ENCODE data around the gene ATP7B. TPM values are rescaled to one million over a fixed set of nuclear protein-coding genes. Genes with fewer than 3 reads are reported as not detected.

The ATP7B gene
- total RNA-seq, 1 donor from 2014 or later, result 3.8 TPM

DNA sequence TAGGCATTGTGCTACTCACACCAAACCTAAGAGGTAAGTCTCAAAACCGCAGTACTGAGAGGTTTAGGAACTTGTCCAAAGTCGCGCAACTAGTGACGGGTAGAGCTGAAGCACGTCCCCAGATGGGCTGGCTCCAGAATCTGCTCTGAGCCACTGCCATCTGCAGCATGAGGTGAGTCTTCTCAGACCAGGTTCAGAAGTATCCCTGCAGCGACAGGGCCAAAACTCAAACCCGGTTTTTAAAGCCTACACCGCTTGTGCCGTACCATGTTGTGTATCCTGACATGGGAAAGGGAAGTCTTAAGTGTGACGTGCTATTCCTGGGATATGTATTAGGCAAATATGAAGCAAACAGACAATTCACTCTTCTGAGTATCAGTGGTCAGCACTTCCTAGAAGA, 45.1 kb downstream of the ATP7B start:
- H3K4me3 ChIP-seq, result no peak overlapping the region
- no peak for DNase-seq
- peak overlapping the region; percentile 91 for H3K27ac ChIP-seq (replicated peaks)
- H3K4me1 ChIP-seq, result peaks cover 44% of the 10 kb centered on the region
- TF ChIP-seq, protein P1, sequence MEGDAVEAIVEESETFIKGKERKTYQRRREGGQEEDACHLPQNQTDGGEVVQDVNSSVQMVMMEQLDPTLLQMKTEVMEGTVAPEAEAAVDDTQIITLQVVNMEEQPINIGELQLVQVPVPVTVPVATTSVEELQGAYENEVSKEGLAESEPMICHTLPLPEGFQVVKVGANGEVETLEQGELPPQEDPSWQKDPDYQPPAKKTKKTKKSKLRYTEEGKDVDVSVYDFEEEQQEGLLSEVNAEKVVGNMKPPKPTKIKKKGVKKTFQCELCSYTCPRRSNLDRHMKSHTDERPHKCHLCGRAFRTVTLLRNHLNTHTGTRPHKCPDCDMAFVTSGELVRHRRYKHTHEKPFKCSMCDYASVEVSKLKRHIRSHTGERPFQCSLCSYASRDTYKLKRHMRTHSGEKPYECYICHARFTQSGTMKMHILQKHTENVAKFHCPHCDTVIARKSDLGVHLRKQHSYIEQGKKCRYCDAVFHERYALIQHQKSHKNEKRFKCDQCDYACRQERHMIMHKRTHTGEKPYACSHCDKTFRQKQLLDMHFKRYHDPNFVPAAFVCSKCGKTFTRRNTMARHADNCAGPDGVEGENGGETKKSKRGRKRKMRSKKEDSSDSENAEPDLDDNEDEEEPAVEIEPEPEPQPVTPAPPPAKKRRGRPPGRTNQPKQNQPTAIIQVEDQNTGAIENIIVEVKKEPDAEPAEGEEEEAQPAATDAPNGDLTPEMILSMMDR (IDR thresholded peaks at IDR 0.05; ENCODE audit: borderline replicate concordance), result no peak
- peaks cover 6% of the 10 kb centered on the region for H3K36me3 ChIP-seq
- no peaks in the 10 kb centered on the region for H3K27me3 ChIP-seq (ENCODE audit: low read depth)
- intact Hi-C loops (cut with micrococcal nuclease), result no loop called here
- no peaks in the 10 kb centered on the region for H3K9me3 ChIP-seq (replicated peaks)

DNA sequence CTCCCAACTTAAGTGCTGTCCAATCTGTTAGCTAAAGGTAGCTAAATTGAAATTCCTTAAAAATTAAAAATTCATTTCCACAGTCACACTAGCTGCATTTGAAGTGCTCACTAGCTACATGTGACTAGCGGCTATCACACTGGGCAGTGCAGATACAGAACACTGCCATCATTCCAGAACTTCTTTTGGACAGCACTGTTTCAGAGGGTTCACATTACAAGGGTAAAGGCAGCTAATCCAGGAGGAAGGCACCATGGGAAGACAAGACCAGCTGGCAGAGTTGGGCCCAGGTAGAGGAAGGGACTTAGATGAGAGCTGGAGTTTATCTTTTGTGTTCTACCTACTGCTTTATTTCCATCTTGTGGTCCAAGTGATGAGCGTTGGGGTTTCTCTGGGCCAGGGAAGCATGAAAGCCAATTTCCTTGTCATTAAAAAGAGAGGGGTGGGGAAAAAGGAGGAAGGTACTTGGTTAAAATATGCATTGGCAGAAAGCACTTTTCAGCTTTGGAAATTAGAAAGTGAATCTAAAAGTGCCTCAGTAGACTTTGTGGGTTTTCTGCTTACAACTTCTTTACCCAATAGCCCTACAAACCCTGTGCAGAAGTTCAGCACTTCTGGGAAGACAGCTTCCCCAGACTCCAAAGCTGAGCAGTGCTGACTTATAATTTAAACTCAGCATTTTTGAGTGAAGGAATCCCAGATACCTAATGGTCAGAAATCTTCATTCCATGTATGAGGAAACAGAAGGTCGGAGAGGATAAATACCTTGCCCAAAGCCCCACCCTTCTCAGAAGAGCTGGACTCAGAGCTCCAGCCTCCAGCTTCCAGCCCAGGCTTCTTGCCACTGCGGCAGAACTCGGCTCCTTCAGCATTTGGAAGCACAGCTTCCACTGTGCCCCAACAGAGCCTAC, 49.5 kb downstream of the ATP7B start:
- intact Hi-C loops (cut with micrococcal nuclease), result no loop called here
- Histone ChIP-seq H3K36me3 (peaks cover 22% of the 10 kb centered on the region), H3K4me1 (peaks cover 15% of the 10 kb centered on the region)

DNA sequence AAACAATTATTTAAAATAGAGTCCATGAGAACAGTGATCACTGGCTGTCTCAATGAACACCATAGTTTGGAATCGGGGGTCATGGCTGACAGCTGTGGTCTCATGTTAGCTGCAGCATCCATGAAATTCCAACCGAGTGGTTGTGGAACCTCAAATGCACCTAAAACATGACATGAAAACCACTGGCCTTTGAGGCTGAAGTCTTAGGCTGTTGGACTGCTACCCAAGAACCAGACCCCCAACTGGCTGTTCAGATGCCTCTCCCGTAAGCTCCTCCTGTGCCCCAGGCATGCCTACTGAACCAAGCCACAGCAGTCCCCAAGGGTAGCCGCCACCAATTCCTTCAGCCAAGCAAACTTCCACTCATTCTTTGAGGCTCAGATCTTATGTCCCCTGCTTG, 50.5 kb downstream of the ATP7B start:
- no peak for DNase-seq

More for the DNA sequence above, 49.5 kb downstream of the ATP7B start:
- no peaks in the 10 kb centered on the region for H3K9me3 ChIP-seq (replicated peaks)
- H3K27me3 ChIP-seq (ENCODE audit: low read depth), result no peaks in the 10 kb centered on the region
- DNase-seq, result no peak
- TF ChIP-seq, protein P1 (IDR thresholded peaks at IDR 0.05; ENCODE audit: borderline replicate concordance), result no peak
- H3K27ac ChIP-seq (replicated peaks), result no peak overlapping the region
- no peak overlapping the region for H3K4me3 ChIP-seq

GRCh38 chr13:51959773-51960172, 51.5 kb downstream of the ATP7B start:
- H3K36me3 ChIP-seq, result peaks cover 22% of the 10 kb centered on the region
- no peak overlapping the region for H3K4me3 ChIP-seq
- no peak for DNase-seq
- intact Hi-C loops (cut with micrococcal nuclease), result no loop called here
- TF ChIP-seq, protein P1 (IDR thresholded peaks at IDR 0.05; ENCODE audit: borderline replicate concordance), result peak; percentile 11
- peaks cover 9% of the 10 kb centered on the region for H3K4me1 ChIP-seq
- H3K27ac ChIP-seq (replicated peaks), result no peak overlapping the region
- H3K27me3 ChIP-seq (ENCODE audit: low read depth), result no peaks in the 10 kb centered on the region
- H3K9me3 ChIP-seq (replicated peaks), result no peaks in the 10 kb centered on the region

More for the DNA sequence above, 50.5 kb downstream of the ATP7B start:
- peaks cover 22% of the 10 kb centered on the region for H3K36me3 ChIP-seq
- TF ChIP-seq, protein P1 (IDR thresholded peaks at IDR 0.05; ENCODE audit: borderline replicate concordance), result no peak
- no peaks in the 10 kb centered on the region for H3K9me3 ChIP-seq (replicated peaks)
- peaks cover 9% of the 10 kb centered on the region for H3K4me1 ChIP-seq
- no peak overlapping the region for H3K4me3 ChIP-seq
- no peaks in the 10 kb centered on the region for H3K27me3 ChIP-seq (ENCODE audit: low read depth)
- intact Hi-C loops (cut with micrococcal nuclease), result no loop called here
- H3K27ac ChIP-seq (replicated peaks), result no peak overlapping the region

DNA sequence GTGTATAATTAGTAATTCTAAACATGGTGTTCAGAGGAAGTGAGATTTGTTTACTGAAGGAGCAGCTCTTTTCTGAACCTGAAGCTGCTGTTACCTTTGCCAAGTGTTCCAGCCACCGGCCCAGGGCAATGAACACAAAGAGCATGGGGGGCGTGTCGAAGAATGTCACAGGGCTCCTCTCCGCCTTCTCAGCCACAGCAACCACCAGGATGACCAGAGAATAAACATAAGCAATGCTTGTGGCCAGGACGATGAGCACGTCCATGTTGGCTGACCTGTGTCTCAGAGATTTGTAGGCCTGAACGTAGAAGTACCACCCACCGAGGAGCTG, 53.1 kb downstream of the ATP7B start:
- no peaks in the 10 kb centered on the region for H3K27me3 ChIP-seq (ENCODE audit: low read depth)
- peaks cover 22% of the 10 kb centered on the region for H3K36me3 ChIP-seq

More for the DNA sequence above, 53.1 kb downstream of the ATP7B start:
- Histone ChIP-seq H3K9me3 (replicated peaks) (no peaks in the 10 kb centered on the region), H3K27ac (replicated peaks) (no peak overlapping the region), H3K4me3 (no peak overlapping the region), H3K4me1 (peaks cover 9% of the 10 kb centered on the region)
- DNase-seq, result no peak
- TF ChIP-seq, protein P1 (IDR thresholded peaks at IDR 0.05; ENCODE audit: borderline replicate concordance), result no peak
- intact Hi-C loops (cut with micrococcal nuclease), result no loop called here

All from left ventricle myocardium inferior (tissue), 1 donor.